Astrocyte (in vitro differentiated cells and primary cell): ENCODE measurements around the gene TGFB1. TPM values are rescaled to one million over a fixed set of nuclear protein-coding genes. Genes with fewer than 3 reads are reported as not detected.

Experiments used
- DNase-seq: peaks from one replicate; pipeline ENCODE4 v3.0.0-alpha.2; 2010; ENCODE audit warnings: low read depth
- FAIRE-seq: peaks from 2 replicates; lab custom pipeline; 2011; peaks lifted over from hg19 to GRCh38; lab: Jason Lieb, UNC
- H2AFZ ChIP-seq: 2 replicates; pipeline ENCODE4 v1.6.0; 2012; ENCODE audit warnings: low read depth, low read length, inconsistent platforms
- H3K27ac ChIP-seq: 2 replicates; pipeline ENCODE4 v1.5.1; 2011; ENCODE audit warnings: low read depth, low read length, inconsistent platforms
- H3K27me3 ChIP-seq: 2 replicates; pipeline ENCODE4 v1.6.0; 2011; ENCODE audit warnings: low read length, inconsistent platforms; ENCODE audit not compliant: insufficient read depth
- H3K36me3 ChIP-seq: 2 replicates; pipeline ENCODE4 v1.5.1; 2011; ENCODE audit warnings: low read length, inconsistent platforms; ENCODE audit not compliant: insufficient read depth
- H3K4me1 ChIP-seq: 2 replicates; pipeline ENCODE4 v1.5.1; 2011; ENCODE audit warnings: low read length, inconsistent platforms; ENCODE audit not compliant: insufficient read depth
- H3K4me2 ChIP-seq: 2 replicates; pipeline ENCODE4 v1.6.0; 2012; ENCODE audit warnings: low read length, inconsistent platforms
- H3K4me3 ChIP-seq: 2 replicates; pipeline ENCODE4 v1.5.1; 2011; ENCODE audit warnings: low read depth, mild to moderate bottlenecking, low read length, inconsistent platforms; ENCODE audit not compliant: insufficient read depth
- H3K79me2 ChIP-seq: 2 replicates; pipeline ENCODE4 v1.6.0; 2012; ENCODE audit warnings: mild to moderate bottlenecking, low read length, inconsistent platforms; ENCODE audit not compliant: insufficient read depth
- H3K9ac ChIP-seq: 2 replicates; pipeline ENCODE4 v1.6.0; 2012; ENCODE audit warnings: mild to moderate bottlenecking, low read length, inconsistent platforms
- H3K9me3 ChIP-seq: 2 replicates; pipeline ENCODE4 v1.5.1; 2012; ENCODE audit warnings: low read depth, mild to moderate bottlenecking, low read length, inconsistent platforms; ENCODE audit not compliant: insufficient read depth
- H4K20me1 ChIP-seq: 2 replicates; pipeline ENCODE4 v1.6.0; 2012; ENCODE audit warnings: low read length, inconsistent platforms; ENCODE audit not compliant: insufficient read depth
- H3K27ac Mint-ChIP-seq: one replicate; pipeline ENCODE4 v1.8.0; 2021; ENCODE audit warnings: mild to moderate bottlenecking, mixed read lengths; ENCODE audit not compliant: unreplicated experiment
- H3K27me3 Mint-ChIP-seq: one replicate; pipeline ENCODE4 v1.8.0; 2021; ENCODE audit warnings: low read depth, mixed read lengths; ENCODE audit not compliant: unreplicated experiment
- H3K36me3 Mint-ChIP-seq: one replicate; pipeline ENCODE4 v1.8.0; 2021; ENCODE audit warnings: low read depth, mixed read lengths; ENCODE audit not compliant: unreplicated experiment
- H3K4me1 Mint-ChIP-seq: one replicate; pipeline ENCODE4 v1.8.0; 2021; ENCODE audit warnings: low read depth, mixed read lengths; ENCODE audit not compliant: unreplicated experiment
- H3K4me3 Mint-ChIP-seq: one replicate; pipeline ENCODE4 v1.8.0; 2021; ENCODE audit warnings: mild to moderate bottlenecking, moderate library complexity, mixed read lengths; ENCODE audit not compliant: unreplicated experiment
- H3K9me3 Mint-ChIP-seq: one replicate; pipeline ENCODE4 v1.8.0; 2021; ENCODE audit warnings: mild to moderate bottlenecking, mixed read lengths; ENCODE audit not compliant: unreplicated experiment
- CTCF ChIP-seq: IDR thresholded peaks from 2 replicates; pipeline ENCODE4 v1.5.1; 2011; ENCODE audit warnings: low read depth, mild to moderate bottlenecking, inconsistent platforms, low read length, moderate library complexity; ENCODE audit not compliant: insufficient read depth
- EZH2 ChIP-seq: IDR thresholded peaks from 2 replicates; pipeline ENCODE4 v1.6.1; 2012; ENCODE audit warnings: mild to moderate bottlenecking, low read length, inconsistent platforms; ENCODE audit not compliant: insufficient read depth
- total RNA-seq: library from RNA; stranded (reverse); gene quantifications from 2 replicates; pipeline ENCODE4 v1.2.1, GENCODE V29; 2021

The TGFB1 gene
- total RNA-seq, 1 donor from 2014 or later: 155 TPM

GRCh38 chr19:41352609-41353465, 885 bp downstream of the TGFB1 start:
- peaks cover 57% of the 10 kb centered on the region for H4K20me1 ChIP-seq
- H3K4me3 ChIP-seq: peak overlapping the region; percentile 85
- H3K4me1 Mint-ChIP-seq: peaks cover 14% of the 10 kb centered on the region
- no peaks in the 10 kb centered on the region for H3K27me3 ChIP-seq
- TF ChIP-seq CTCF: peak; percentile 21
- TF ChIP-seq EZH2: no peak
- peaks cover 6% of the 10 kb centered on the region for H3K4me1 ChIP-seq
- peak overlapping the region; percentile 94 for H3K9ac ChIP-seq
- H3K36me3 Mint-ChIP-seq: peaks cover 28% of the 10 kb centered on the region
- no peaks in the 10 kb centered on the region for H3K27me3 Mint-ChIP-seq
- peak overlapping the region; percentile 89 for H3K27ac Mint-ChIP-seq
- H3K4me2 ChIP-seq: peak overlapping the region; percentile 99
- H3K36me3 ChIP-seq: peaks cover 4% of the 10 kb centered on the region
- peak overlapping the region; percentile 97 for H3K4me3 Mint-ChIP-seq
- DNase-seq: no peak
- no peak for FAIRE-seq
- H3K9me3 ChIP-seq: no peaks in the 10 kb centered on the region
- H3K9me3 Mint-ChIP-seq: no peaks in the 10 kb centered on the region
- peak overlapping the region; percentile 9 for H2AFZ ChIP-seq
- peak overlapping the region; percentile 70 for H3K27ac ChIP-seq
- H3K79me2 ChIP-seq: peaks cover 52% of the 10 kb centered on the region

DNA sequence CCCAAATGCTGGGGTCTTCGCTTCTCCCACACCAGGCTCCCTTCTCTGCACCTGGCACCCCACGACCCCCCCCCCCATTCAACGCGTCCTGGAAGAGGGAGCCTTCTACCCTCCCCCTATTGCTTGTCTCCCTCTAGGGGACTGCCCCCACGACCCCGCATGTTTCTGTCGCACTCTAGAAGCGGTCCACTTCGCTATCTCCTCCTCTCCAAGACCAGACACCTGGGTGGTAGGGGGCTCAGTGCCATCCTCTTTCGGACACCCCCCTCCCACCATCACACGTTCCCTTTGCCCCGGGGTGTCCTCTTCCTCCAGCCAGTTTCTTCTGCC, 1.5 kb downstream of the TGFB1 start:
- H3K27me3 Mint-ChIP-seq: no peaks in the 10 kb centered on the region
- Histone ChIP-seq H3K4me1 (peaks cover 6% of the 10 kb centered on the region), H3K4me2 (peak overlapping the region; percentile 99), H3K36me3 (peaks cover 6% of the 10 kb centered on the region), H2AFZ (no peak overlapping the region), H3K9me3 (no peaks in the 10 kb centered on the region), H3K27ac (peak overlapping the region; percentile 59), H3K79me2 (peaks cover 54% of the 10 kb centered on the region), H3K27me3 (no peaks in the 10 kb centered on the region), H4K20me1 (peaks cover 60% of the 10 kb centered on the region), H3K4me3 (peak overlapping the region; percentile 85), H3K9ac (peak overlapping the region; percentile 94)
- H3K4me1 Mint-ChIP-seq: peaks cover 14% of the 10 kb centered on the region
- TF ChIP-seq CTCF (no peak), EZH2 (no peak)
- H3K9me3 Mint-ChIP-seq: no peaks in the 10 kb centered on the region
- peak overlapping the region; percentile 89 for H3K27ac Mint-ChIP-seq
- peaks cover 28% of the 10 kb centered on the region for H3K36me3 Mint-ChIP-seq
- H3K4me3 Mint-ChIP-seq: peak overlapping the region; percentile 97
- no peak for DNase-seq
- no peak for FAIRE-seq
